RWPE1 (cell line): ENCODE data around the gene PRAC1.

Experiments used
- CTCF ChIA-PET: fragments of 350-600 bp; sonication (Branson Sonifier 250); formaldehyde crosslinking; extraction: SDS; loops from one replicate; lab custom pipeline; 2021; lab: Yijun Ruan, JAX
- POLR2A ChIA-PET: fragments of 400-600 bp; formaldehyde crosslinking; extraction: SDS; loops from one replicate; lab custom pipeline; 2020; ENCODE audit warnings: antibody characterized with exemption; ENCODE audit not compliant: low non-redundant PET; lab: Yijun Ruan, JAX
- DNase-seq: peaks from one replicate; pipeline ENCODE4 v3.0.0; 2012; ENCODE audit warnings: low spot score
- H3K27ac ChIP-seq: fragments of 450-650 bp; 2 replicates; pipeline ENCODE4 v1.5.1; 2017
- CTCF ChIP-seq: fragments of 450-650 bp; conservative IDR thresholded peaks from 2 replicates; pipeline ENCODE4 v1.5.1; 2017; ENCODE audit warnings: low read depth, mild to moderate bottlenecking

The PRAC1 gene

DNA sequence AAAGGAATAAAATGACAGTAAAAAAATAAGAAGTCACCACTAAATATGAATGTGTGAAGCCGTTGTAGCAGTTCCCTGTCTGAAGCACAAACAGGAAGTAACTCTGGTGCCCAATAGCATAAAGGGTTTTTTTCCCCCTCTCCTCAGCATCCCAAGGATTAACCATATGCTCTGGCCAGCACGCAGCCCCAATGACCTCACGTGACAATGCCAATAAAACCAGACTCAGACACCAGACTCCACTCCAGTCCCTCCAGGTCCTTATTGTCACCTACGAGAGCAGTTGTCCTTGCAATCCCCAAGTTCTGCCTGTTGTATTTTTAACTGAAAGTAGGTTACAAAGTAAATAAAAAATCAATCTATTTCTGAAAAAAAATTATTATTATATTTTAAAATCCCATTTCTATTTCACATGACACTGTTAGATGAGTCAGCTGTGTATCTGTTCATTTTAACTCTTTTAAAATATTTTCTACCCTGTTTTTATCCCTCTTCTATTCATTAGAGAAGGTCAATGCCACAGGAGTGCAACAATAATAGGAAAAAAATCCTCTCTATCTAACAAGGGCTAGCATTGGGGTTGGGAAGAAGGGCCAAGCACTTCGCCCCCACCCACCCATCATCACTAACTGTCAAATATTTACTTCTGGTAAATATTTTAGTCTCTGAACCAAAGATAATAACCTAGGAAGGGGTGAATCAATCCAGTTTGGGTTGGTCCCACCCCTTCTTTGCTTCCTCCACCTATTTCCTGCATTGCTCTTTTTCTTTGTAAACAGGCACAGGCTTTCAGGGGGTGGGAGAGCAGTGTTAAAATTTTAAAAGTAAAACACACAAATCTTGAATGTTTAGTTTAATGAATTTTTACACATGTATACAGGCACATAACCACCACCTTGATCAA is 6.6 kb downstream of the PRAC1 start:
- ChIA-PET POLR2A (no interaction called here), CTCF (interaction anchor here (1.2 kb wide), 1 partner anchor 163 kb away, joined by 4 read pairs; no protein-coding TSS in a partner anchor)
- no peak for DNase-seq
- TF ChIP-seq CTCF, result no peak
- no peak overlapping the region for H3K27ac ChIP-seq

- CTCF ChIA-PET, result no interaction called here
- TF ChIP-seq CTCF, result no peak
- H3K27ac ChIP-seq, result no peak overlapping the region
- DNase-seq, result no peak
- POLR2A ChIA-PET, result no interaction called here
Observed at GRCh38 chr17:48711128-48711527, 11.2 kb downstream of the PRAC1 start.

DNA sequence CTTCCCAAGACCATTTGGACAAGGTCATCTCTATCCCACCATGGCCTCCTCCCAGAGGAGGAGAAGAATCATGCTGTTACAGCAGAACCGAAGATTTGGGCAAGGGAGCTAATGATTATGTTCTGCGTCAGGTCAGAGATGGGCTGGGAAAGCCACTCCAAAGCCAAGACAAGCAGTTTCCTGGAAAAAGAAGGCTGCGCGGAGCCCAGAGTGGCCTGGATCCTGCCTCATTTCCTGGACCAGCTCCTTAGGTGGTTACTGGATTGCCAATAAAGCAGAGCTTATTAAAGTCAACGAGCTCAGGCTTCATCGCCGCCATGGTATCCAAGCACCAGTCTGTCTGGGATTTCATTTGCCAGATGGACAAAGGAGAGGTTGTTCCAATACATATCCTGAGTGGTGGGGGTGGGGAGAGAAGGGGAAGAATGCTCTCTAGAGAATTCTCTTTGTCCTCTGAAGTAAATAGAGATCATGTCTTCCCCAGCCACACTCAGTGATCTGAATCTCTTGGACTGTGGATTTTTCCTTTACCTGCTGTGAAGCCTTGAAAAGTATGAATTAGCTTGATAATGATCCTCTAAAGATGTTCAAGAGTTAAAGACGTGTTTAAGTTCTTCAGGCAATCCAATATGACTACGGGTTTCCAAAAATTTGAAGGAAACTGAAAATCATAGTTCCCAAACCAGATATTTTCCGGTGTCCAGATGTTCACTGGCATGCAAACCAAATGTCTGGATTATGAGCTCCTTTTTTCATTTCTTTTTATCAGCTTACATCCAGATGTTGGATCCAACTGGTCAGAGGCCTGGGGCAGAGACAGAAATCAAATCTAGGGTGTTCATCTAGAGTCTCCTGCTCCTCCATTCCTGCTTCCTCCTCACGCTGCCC is 17.7 kb downstream of the PRAC1 start:
- CTCF ChIA-PET, result interaction anchor here (0.5 to 1.0 kb wide), 6 partner anchors 19 to 587 kb away, joined by 3 to 6 read pairs (median 3); no protein-coding TSS in a partner anchor
- DNase-seq, result no peak
- no peak for TF ChIP-seq CTCF
- POLR2A ChIA-PET, result interaction anchor here (0.6 to 0.7 kb wide), 2 partner anchors 101 to 615 kb away, joined by 4 to 8 read pairs; no protein-coding TSS in a partner anchor
- H3K27ac ChIP-seq, result no peak overlapping the region

- H3K27ac ChIP-seq, result no peak overlapping the region
- no peak for DNase-seq
- ChIA-PET POLR2A (no interaction called here), CTCF (interaction anchor here (0.6 kb wide), 2 partner anchors 316 to 407 kb away, joined by 3 to 4 read pairs; no protein-coding TSS in a partner anchor)
- no peak for TF ChIP-seq CTCF
Observed at GRCh38 chr17:48701864-48702532, 20.3 kb downstream of the PRAC1 start.

- DNase-seq, result no peak
- H3K27ac ChIP-seq, result no peak overlapping the region
- ChIA-PET POLR2A (no interaction called here), CTCF (interaction anchor here (0.9 kb wide), 1 partner anchor 190 kb away, joined by 4 read pairs; no protein-coding TSS in a partner anchor)
- no peak for TF ChIP-seq CTCF
Observed at GRCh38 chr17:48693178-48693577, 29.1 kb downstream of the PRAC1 start.

DNA sequence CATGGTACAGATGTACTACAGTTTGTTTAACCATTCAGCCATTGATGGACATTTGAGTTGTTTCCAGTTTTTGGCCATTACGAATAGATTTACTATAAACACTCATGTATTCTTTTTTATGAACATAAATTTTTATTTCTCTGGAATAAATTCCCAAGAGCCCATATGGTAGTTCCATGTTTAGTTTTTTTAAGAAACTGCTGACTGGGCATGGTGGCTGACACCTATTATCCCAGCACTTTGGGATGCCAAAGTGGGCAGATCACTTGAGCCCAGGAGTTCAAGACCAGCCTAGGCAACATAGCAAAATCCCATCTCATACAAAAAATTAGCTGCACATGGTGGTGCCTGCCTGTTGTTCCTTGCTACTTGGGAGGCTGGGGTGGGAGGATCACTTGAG is 30.3 kb downstream of the PRAC1 start:
- ChIA-PET POLR2A (no interaction called here), CTCF (interaction anchor here (0.9 kb wide), 1 partner anchor 191 kb away, joined by 4 read pairs; no protein-coding TSS in a partner anchor)
- TF ChIP-seq CTCF, result no peak
- no peak for DNase-seq
- H3K27ac ChIP-seq, result no peak overlapping the region
